Nephron (organoid): Measurements from ENCODE around the gene EIF2B4.

ENCODE experiments used
- H3K27ac Mint-ChIP-seq, 3 experiments: 2 replicates each; pipeline ENCODE4 v1.8.0; 2020; ENCODE audit warnings: mixed read lengths in 3 of 3, mild to moderate bottlenecking in 2 of 3, moderate library complexity in 1 of 3
- H3K27me3 Mint-ChIP-seq: 2 replicates; pipeline ENCODE4 v1.8.0; 2021; ENCODE audit warnings: low read depth, mild to moderate bottlenecking, moderate library complexity, mixed read lengths
- H3K36me3 Mint-ChIP-seq: 2 replicates; pipeline ENCODE4 v1.8.0; 2020; ENCODE audit warnings: low read depth, mixed read lengths
- H3K4me1 Mint-ChIP-seq: 2 replicates; pipeline ENCODE4 v1.8.0; 2020; ENCODE audit warnings: mixed read lengths
- H3K4me3 Mint-ChIP-seq, 3 experiments: 2 replicates each; pipeline ENCODE4 v1.8.0; 2020; ENCODE audit warnings: mild to moderate bottlenecking in 3 of 3, mixed read lengths in 3 of 3, moderate library complexity in 2 of 3
- H3K9me3 Mint-ChIP-seq: 2 replicates; pipeline ENCODE4 v1.8.0; 2020; ENCODE audit warnings: mixed read lengths
- TF ChIP-seq, protein P1 (sequence below), 3 experiments: fragments of 200-600 bp; sonication (generic); IDR thresholded peaks; one replicate each; pipeline ENCODE4 v1.5.0; 2021; ENCODE audit warnings: antibody characterized with exemption in 3 of 3; ENCODE audit not compliant: unreplicated experiment in 3 of 3

Gene EIF2B4

DNA sequence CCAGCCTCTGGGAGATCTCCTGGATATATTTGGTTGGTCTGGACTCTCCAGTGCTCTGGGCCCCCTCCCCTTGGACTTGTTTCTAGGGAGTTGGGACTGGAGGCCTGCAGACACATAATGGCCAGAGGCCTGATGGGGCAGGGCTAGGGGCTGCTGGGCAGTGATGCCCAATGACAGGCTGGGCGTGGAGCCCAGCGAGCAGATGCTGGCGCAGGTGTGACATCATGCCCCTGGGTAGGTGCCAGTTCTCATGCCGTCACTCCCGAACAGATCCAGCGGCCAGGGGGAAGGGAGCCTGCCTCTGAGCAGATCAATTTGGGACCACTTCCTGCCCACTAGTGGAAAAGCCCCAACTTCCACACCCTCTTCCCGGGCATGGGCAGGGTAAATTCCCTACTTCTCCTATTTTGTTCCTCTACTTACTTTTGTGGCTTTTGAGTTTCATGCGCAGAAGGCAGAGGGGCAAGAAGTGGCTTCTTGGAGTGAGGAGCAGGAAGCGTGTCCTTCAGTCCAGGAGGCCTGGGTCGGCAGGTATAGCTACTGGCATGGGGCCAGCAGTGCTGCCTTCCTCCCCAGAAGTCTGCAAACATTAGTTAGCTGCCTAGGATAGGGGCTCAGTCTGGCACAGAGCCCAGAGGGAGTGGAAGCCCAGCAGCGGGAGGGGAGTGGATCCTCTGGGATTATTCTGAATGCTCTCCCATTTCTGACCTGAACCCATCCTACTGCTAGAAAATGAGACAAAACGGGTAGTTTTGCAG lies 53.3 kb downstream of the EIF2B4 start:
- H3K9me3 Mint-ChIP-seq, result no peaks in the 10 kb centered on the region

DNA sequence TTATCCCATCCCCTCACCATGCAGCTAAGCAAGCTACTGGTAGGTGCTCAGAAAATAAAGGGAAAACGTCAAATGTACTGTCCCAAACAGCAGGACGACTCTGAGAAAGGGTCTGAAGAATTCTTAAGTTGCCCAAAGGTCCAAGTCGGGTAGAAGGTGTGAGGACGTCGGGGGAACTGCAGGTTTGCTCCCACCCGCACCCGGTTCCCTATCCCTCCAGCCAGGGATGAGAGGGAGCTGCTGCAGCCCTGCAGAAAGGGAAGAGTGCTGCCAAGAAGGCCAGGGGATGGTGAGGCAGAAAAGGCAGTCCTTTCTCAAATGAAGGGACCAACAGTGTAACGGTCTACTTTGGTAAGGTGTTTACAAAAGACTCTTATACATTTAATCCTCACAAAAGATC lies 55.0 kb downstream of the EIF2B4 start:
- H3K4me1 Mint-ChIP-seq, result no peaks in the 10 kb centered on the region
- peaks cover 14% of the 10 kb centered on the region for H3K36me3 Mint-ChIP-seq
- TF ChIP-seq, protein P1, sequence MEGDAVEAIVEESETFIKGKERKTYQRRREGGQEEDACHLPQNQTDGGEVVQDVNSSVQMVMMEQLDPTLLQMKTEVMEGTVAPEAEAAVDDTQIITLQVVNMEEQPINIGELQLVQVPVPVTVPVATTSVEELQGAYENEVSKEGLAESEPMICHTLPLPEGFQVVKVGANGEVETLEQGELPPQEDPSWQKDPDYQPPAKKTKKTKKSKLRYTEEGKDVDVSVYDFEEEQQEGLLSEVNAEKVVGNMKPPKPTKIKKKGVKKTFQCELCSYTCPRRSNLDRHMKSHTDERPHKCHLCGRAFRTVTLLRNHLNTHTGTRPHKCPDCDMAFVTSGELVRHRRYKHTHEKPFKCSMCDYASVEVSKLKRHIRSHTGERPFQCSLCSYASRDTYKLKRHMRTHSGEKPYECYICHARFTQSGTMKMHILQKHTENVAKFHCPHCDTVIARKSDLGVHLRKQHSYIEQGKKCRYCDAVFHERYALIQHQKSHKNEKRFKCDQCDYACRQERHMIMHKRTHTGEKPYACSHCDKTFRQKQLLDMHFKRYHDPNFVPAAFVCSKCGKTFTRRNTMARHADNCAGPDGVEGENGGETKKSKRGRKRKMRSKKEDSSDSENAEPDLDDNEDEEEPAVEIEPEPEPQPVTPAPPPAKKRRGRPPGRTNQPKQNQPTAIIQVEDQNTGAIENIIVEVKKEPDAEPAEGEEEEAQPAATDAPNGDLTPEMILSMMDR (IDR thresholded peaks at IDR 0.05; ENCODE audit: unreplicated experiment in 3 of 3), result no peak
- no peak overlapping the region for H3K27ac Mint-ChIP-seq
- no peaks in the 10 kb centered on the region for H3K9me3 Mint-ChIP-seq
- no peak overlapping the region for H3K4me3 Mint-ChIP-seq
- H3K27me3 Mint-ChIP-seq, result peaks cover 6% of the 10 kb centered on the region

More for the DNA sequence above, 53.3 kb downstream of the EIF2B4 start:
- H3K27me3 Mint-ChIP-seq, result peaks cover 6% of the 10 kb centered on the region
- no peaks in the 10 kb centered on the region for H3K4me1 Mint-ChIP-seq
- TF ChIP-seq, protein P1 (IDR thresholded peaks at IDR 0.05; ENCODE audit: unreplicated experiment in 3 of 3), result no peak
- H3K27ac Mint-ChIP-seq, result no peak overlapping the region
- no peak overlapping the region for H3K4me3 Mint-ChIP-seq
- peaks cover 5% of the 10 kb centered on the region for H3K36me3 Mint-ChIP-seq

DNA sequence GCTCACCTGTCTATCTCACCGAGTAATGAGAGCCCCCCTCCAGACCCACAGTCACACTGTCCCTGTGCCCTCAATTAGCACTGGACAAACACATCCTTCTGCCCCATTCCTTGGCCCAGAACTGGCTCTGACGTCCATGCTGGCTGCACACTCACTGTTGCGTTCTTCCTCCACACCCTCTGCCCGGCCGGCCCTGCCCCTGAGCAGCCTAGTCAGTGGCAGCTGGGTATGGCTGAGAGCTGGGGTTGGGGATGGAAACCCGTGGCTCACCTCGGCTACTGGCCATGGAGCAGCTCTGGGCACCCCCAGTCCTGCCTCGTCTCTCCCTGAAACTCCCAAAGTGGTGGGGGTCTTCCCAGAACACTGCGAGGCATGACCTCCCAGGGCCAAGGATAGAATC lies 55.4 kb downstream of the EIF2B4 start:
- peaks cover 17% of the 10 kb centered on the region for H3K36me3 Mint-ChIP-seq
- TF ChIP-seq, protein P1 (IDR thresholded peaks at IDR 0.05; ENCODE audit: unreplicated experiment in 3 of 3), result no peak
- H3K27ac Mint-ChIP-seq, result no peak overlapping the region
- no peak overlapping the region for H3K4me3 Mint-ChIP-seq
- peaks cover 10% of the 10 kb centered on the region for H3K27me3 Mint-ChIP-seq
- H3K9me3 Mint-ChIP-seq, result no peaks in the 10 kb centered on the region
- no peaks in the 10 kb centered on the region for H3K4me1 Mint-ChIP-seq
